CD4-positive, CD25-positive, alpha-beta regulatory T cell (primary cell): Measurements from ENCODE around the gene AOPEP. TPM values are rescaled to one million over a fixed set of nuclear protein-coding genes. Genes with fewer than 3 reads are reported as not detected.

Experiments
- ATAC-seq, 2 donors: fragments of 150-1000 bp; cut with Tn5 transposase; one replicate each; pipeline ENCODE4 v1.10.0; 2021; ENCODE audit warnings: low read depth in 2 of 2, moderate number of reproducible peaks in 2 of 2, moderate library complexity in 1 of 2
- DNase-seq, 3 donors: peaks; one replicate each; pipeline versions ENCODE4 v3.0.0 to v3.0.0-alpha.2; 2012 to 2022; ENCODE audit warnings: mixed read lengths in 1 of 3
- H3K27ac ChIP-seq: one replicate; pipeline ENCODE4 v1.7.0; 2013; ENCODE audit warnings: mild to moderate bottlenecking, low read length; ENCODE audit not compliant: insufficient read depth, poor library complexity, severe bottlenecking
- H3K27me3 ChIP-seq: one replicate; pipeline ENCODE4 v1.7.0; 2013; ENCODE audit warnings: low read length; ENCODE audit not compliant: control insufficient read depth, insufficient read depth
- H3K36me3 ChIP-seq: one replicate; pipeline ENCODE4 v1.7.0; 2013; ENCODE audit warnings: mild to moderate bottlenecking, low read length, moderate library complexity; ENCODE audit not compliant: control insufficient read depth, insufficient read depth
- H3K4me1 ChIP-seq: 2 replicates; pipeline ENCODE4 v1.7.0; 2013; ENCODE audit warnings: mild to moderate bottlenecking, low read length; ENCODE audit not compliant: insufficient read depth, control insufficient read depth, poor library complexity, severe bottlenecking
- H3K4me3 ChIP-seq: one replicate; pipeline ENCODE4 v1.7.0; 2013; ENCODE audit warnings: low read depth, mild to moderate bottlenecking, low read length, moderate library complexity
- H3K9me3 ChIP-seq, 2 experiments: 1 replicate in 1 of 2; 2 replicates in 1 of 2; pipeline ENCODE4 v1.7.0; 2013; ENCODE audit warnings: low read length in 2 of 2, mild to moderate bottlenecking in 1 of 2, moderate library complexity in 1 of 2; ENCODE audit not compliant: control insufficient read depth in 2 of 2
- H3K27ac Mint-ChIP-seq, 3 donors: one replicate each; pipeline ENCODE4 v1.8.0; 2020 to 2022; ENCODE audit warnings: mild to moderate bottlenecking in 3 of 3, mixed read lengths in 3 of 3, moderate library complexity in 2 of 3
- H3K27me3 Mint-ChIP-seq: one replicate; pipeline ENCODE4 v1.8.0; 2022; ENCODE audit warnings: mild to moderate bottlenecking, mixed read lengths
- H3K36me3 Mint-ChIP-seq: one replicate; pipeline ENCODE4 v1.8.0; 2020; ENCODE audit warnings: mixed read lengths
- H3K4me1 Mint-ChIP-seq, 4 donors: one replicate each; pipeline ENCODE4 v1.8.0; 2020 to 2022; ENCODE audit warnings: mixed read lengths in 4 of 4, mild to moderate bottlenecking in 1 of 4
- H3K4me3 Mint-ChIP-seq, 4 donors: one replicate each; pipeline ENCODE4 v1.8.0; 2020 to 2022; ENCODE audit warnings: mild to moderate bottlenecking in 4 of 4, mixed read lengths in 4 of 4, moderate library complexity in 3 of 4
- H3K9me3 Mint-ChIP-seq, 7 donors: one replicate each; pipeline ENCODE4 v1.8.0; 2020 to 2022; ENCODE audit warnings: mixed read lengths in 7 of 7, mild to moderate bottlenecking in 3 of 7, moderate library complexity in 2 of 7
- polyA plus RNA-seq, 4 donors: library from polyadenylated mRNA; unstranded; fragments of 300-500 nt; fragmentation: Illumina TruSeq; gene quantifications; one replicate each; pipeline ENCODE4 v1.2.3, GENCODE V29; 2021
- total RNA-seq: library from RNA; stranded (reverse); gene quantifications from one replicate; pipeline ENCODE4 v1.2.3, GENCODE V29; 2022

The AOPEP gene
- total and polyA plus RNA-seq, 5 donors from 2014 or later: 4.6 to 12.9 (median 6.4) TPM

GRCh38 chr9:94746541-94747370, 20.3 kb downstream of the AOPEP start:
- Mint-ChIP-seq H3K4me1 (peaks cover 0 to 9% (median 2%) of the 10 kb centered on the region in 4 donors), H3K4me3 (no peak overlapping the region), H3K9me3 (peaks cover 0 to 22% (median 7%) of the 10 kb centered on the region in 7 donors), H3K36me3 (peaks cover 40% of the 10 kb centered on the region), H3K27me3 (no peaks in the 10 kb centered on the region), H3K27ac (peak overlapping the region in 1 of 3 donors; percentile 74)
- Histone ChIP-seq H3K9me3 (peaks cover 11 to 17% of the 10 kb centered on the region in 2 experiments), H3K4me3 (no peak overlapping the region), H3K27ac (no peak overlapping the region), H3K4me1 (no peaks in the 10 kb centered on the region), H3K27me3 (no peaks in the 10 kb centered on the region), H3K36me3 (no peaks in the 10 kb centered on the region)
- no peak for DNase-seq
- ATAC-seq: no peak

GRCh38 chr9:94754976-94755475, 28.5 kb downstream of the AOPEP start:
- no peak overlapping the region for H3K27ac ChIP-seq
- no peak for ATAC-seq
- H3K27me3 ChIP-seq: no peaks in the 10 kb centered on the region

GRCh38 chr9:94757158-94757557, 30.7 kb downstream of the AOPEP start:
- Mint-ChIP-seq H3K27me3 (no peaks in the 10 kb centered on the region), H3K4me1 (peaks cover 0 to 17% (median 8%) of the 10 kb centered on the region in 4 donors), H3K36me3 (peaks cover 12% of the 10 kb centered on the region), H3K9me3 (peaks cover 0 to 2% (median 0%) of the 10 kb centered on the region in 7 donors), H3K27ac (no peak overlapping the region), H3K4me3 (no peak overlapping the region)
- Histone ChIP-seq H3K36me3 (peaks cover 9% of the 10 kb centered on the region), H3K4me1 (peaks cover 3% of the 10 kb centered on the region), H3K9me3 (no peaks in the 10 kb centered on the region), H3K27ac (no peak overlapping the region), H3K4me3 (no peak overlapping the region), H3K27me3 (no peaks in the 10 kb centered on the region)
- DNase-seq: no peak
- ATAC-seq: no peak

More at GRCh38 chr9:94754976-94755475, 28.5 kb downstream of the AOPEP start:
- peaks cover under 1% of the 10 kb centered on the region for H3K36me3 ChIP-seq
- Mint-ChIP-seq H3K36me3 (peaks cover 8% of the 10 kb centered on the region), H3K27me3 (no peaks in the 10 kb centered on the region), H3K27ac (no peak overlapping the region), H3K4me1 (peaks cover 0 to 4% (median 2%) of the 10 kb centered on the region in 4 donors), H3K4me3 (no peak overlapping the region), H3K9me3 (peaks cover 0 to 7% (median 0%) of the 10 kb centered on the region in 7 donors)
- no peak for DNase-seq
- no peak overlapping the region for H3K4me3 ChIP-seq
- H3K9me3 ChIP-seq: peaks cover 0 to under 1% of the 10 kb centered on the region in 2 experiments
- no peaks in the 10 kb centered on the region for H3K4me1 ChIP-seq

GRCh38 chr9:94758031-94758430, 31.5 kb downstream of the AOPEP start:
- H3K27me3 ChIP-seq: no peaks in the 10 kb centered on the region
- no peak overlapping the region for H3K4me3 Mint-ChIP-seq
- peaks cover 12% of the 10 kb centered on the region for H3K36me3 Mint-ChIP-seq
- no peak for ATAC-seq
- H3K36me3 ChIP-seq: peaks cover 9% of the 10 kb centered on the region
- no peak overlapping the region for H3K27ac ChIP-seq
- H3K9me3 Mint-ChIP-seq: peaks cover 0 to 2% (median 0%) of the 10 kb centered on the region in 7 donors
- H3K9me3 ChIP-seq: no peaks in the 10 kb centered on the region
- H3K4me3 ChIP-seq: no peak overlapping the region
- no peaks in the 10 kb centered on the region for H3K27me3 Mint-ChIP-seq
- H3K27ac Mint-ChIP-seq: peak overlapping the region in 2 of 3 donors; percentile 7 to 72
- peaks cover 3% of the 10 kb centered on the region for H3K4me1 ChIP-seq
- peaks cover 0 to 17% (median 8%) of the 10 kb centered on the region in 4 donors for H3K4me1 Mint-ChIP-seq
- no peak for DNase-seq

GRCh38 chr9:94758880-94759279, 32.4 kb downstream of the AOPEP start:
- Mint-ChIP-seq H3K9me3 (peaks cover 0 to 2% (median 0%) of the 10 kb centered on the region in 7 donors), H3K27ac (no peak overlapping the region), H3K4me1 (peaks cover under 1 to 17% (median 8%) of the 10 kb centered on the region in 4 donors), H3K36me3 (peaks cover 12% of the 10 kb centered on the region), H3K27me3 (no peaks in the 10 kb centered on the region), H3K4me3 (no peak overlapping the region)
- Histone ChIP-seq H3K4me3 (no peak overlapping the region), H3K36me3 (peaks cover 9% of the 10 kb centered on the region), H3K27me3 (no peaks in the 10 kb centered on the region), H3K9me3 (no peaks in the 10 kb centered on the region), H3K4me1 (peaks cover 3% of the 10 kb centered on the region), H3K27ac (no peak overlapping the region)
- no peak for ATAC-seq
- no peak for DNase-seq

- ATAC-seq: no peak
- H3K9me3 Mint-ChIP-seq: peaks cover 0 to 2% (median 0%) of the 10 kb centered on the region in 7 donors
Measured at GRCh38 chr9:94760010-94760409, 33.5 kb downstream of the AOPEP start.

GRCh38 chr9:94760660-94761059, 34.2 kb downstream of the AOPEP start:
- Histone ChIP-seq H3K4me3 (no peak overlapping the region), H3K9me3 (no peaks in the 10 kb centered on the region), H3K27ac (no peak overlapping the region), H3K36me3 (peaks cover 9% of the 10 kb centered on the region), H3K4me1 (peaks cover 3% of the 10 kb centered on the region), H3K27me3 (no peaks in the 10 kb centered on the region)
- H3K4me3 Mint-ChIP-seq: no peak overlapping the region
- peaks cover 4 to 15% (median 9%) of the 10 kb centered on the region in 4 donors for H3K4me1 Mint-ChIP-seq
- H3K36me3 Mint-ChIP-seq: peaks cover 12% of the 10 kb centered on the region
- H3K9me3 Mint-ChIP-seq: no peaks in the 10 kb centered on the region
- no peak overlapping the region for H3K27ac Mint-ChIP-seq
- DNase-seq (no peak), ATAC-seq (no peak)
- no peaks in the 10 kb centered on the region for H3K27me3 Mint-ChIP-seq

More at GRCh38 chr9:94760010-94760409, 33.5 kb downstream of the AOPEP start:
- H3K36me3 Mint-ChIP-seq: peaks cover 12% of the 10 kb centered on the region
- Histone ChIP-seq H3K27me3 (no peaks in the 10 kb centered on the region), H3K4me1 (peaks cover 3% of the 10 kb centered on the region), H3K27ac (no peak overlapping the region), H3K36me3 (peaks cover 9% of the 10 kb centered on the region), H3K4me3 (no peak overlapping the region), H3K9me3 (no peaks in the 10 kb centered on the region)
- H3K4me3 Mint-ChIP-seq: no peak overlapping the region
- peak overlapping the region in 1 of 3 donors; percentile 53 for H3K27ac Mint-ChIP-seq
- DNase-seq: no peak
- H3K4me1 Mint-ChIP-seq: peaks cover 4 to 17% (median 10%) of the 10 kb centered on the region in 4 donors
- H3K27me3 Mint-ChIP-seq: no peaks in the 10 kb centered on the region
